MM.1S (cell line): Measurements from ENCODE around the gene CRYZ.
A peak's percentile ranks its signal among the peaks of the same experiment; 100 is the strongest.

Experiments used
- DNase-seq: peaks from one replicate; pipeline ENCODE4 v3.0.0-alpha.2; 2015
- H2AFZ ChIP-seq: fragments of 300-600 bp; sonication (generic); 2 replicates; pipeline ENCODE4 v1.6.0; 2016; ENCODE audit warnings: antibody characterized with exemption, low read length
- H3F3A ChIP-seq: fragments of 300-600 bp; sonication (generic); 2 replicates; pipeline ENCODE4 v1.6.1; 2016; ENCODE audit warnings: mild to moderate bottlenecking, antibody characterized with exemption, low read length, moderate library complexity, mixed read lengths; ENCODE audit not compliant: insufficient read depth
- H3K27ac ChIP-seq: fragments of 300-600 bp; sonication (generic); 2 replicates; pipeline ENCODE4 v1.5.1; 2016; ENCODE audit warnings: mild to moderate bottlenecking, low read length
- H3K27me3 ChIP-seq: fragments of 300-600 bp; sonication (generic); replicated peaks from 2 replicates; pipeline ENCODE4 v1.6.0; 2016; ENCODE audit warnings: low read length; ENCODE audit not compliant: insufficient read depth
- H3K36me3 ChIP-seq: fragments of 300-600 bp; sonication (generic); replicated peaks from 2 replicates; pipeline ENCODE4 v1.6.1; 2016; ENCODE audit warnings: mild to moderate bottlenecking, low read length, mixed read lengths; ENCODE audit not compliant: insufficient read depth
- H3K4me1 ChIP-seq: fragments of 300-600 bp; sonication (generic); 2 replicates; pipeline ENCODE4 v1.6.1; 2016; ENCODE audit warnings: low read length, mixed read lengths
- H3K4me2 ChIP-seq: fragments of 300-600 bp; sonication (generic); 2 replicates; pipeline ENCODE4 v1.6.0; 2016; ENCODE audit warnings: low read depth, low read length
- H3K4me3 ChIP-seq: fragments of 300-600 bp; sonication (generic); 2 replicates; pipeline ENCODE4 v1.5.1; 2016; ENCODE audit warnings: low read length, mixed read lengths
- H3K79me2 ChIP-seq: fragments of 300-600 bp; sonication (generic); 2 replicates; pipeline ENCODE4 v1.6.1; 2016; ENCODE audit warnings: mixed run types, low read length, mixed read lengths
- H3K9ac ChIP-seq: fragments of 300-600 bp; sonication (generic); 2 replicates; pipeline ENCODE4 v1.6.1; 2016; ENCODE audit warnings: low read length, mixed read lengths
- H3K9me2 ChIP-seq: fragments of 300-600 bp; sonication (generic); replicated peaks from 2 replicates; pipeline ENCODE4 v1.6.1; 2016; ENCODE audit warnings: mild to moderate bottlenecking, low read length, mixed read lengths; ENCODE audit not compliant: insufficient read depth
- H3K9me3 ChIP-seq: fragments of 300-600 bp; sonication (generic); replicated peaks from 2 replicates; pipeline ENCODE4 v1.6.1; 2016; ENCODE audit warnings: mild to moderate bottlenecking, low read length, mixed read lengths; ENCODE audit not compliant: insufficient read depth
- H4K20me1 ChIP-seq: fragments of 300-600 bp; sonication (generic); 2 replicates; pipeline ENCODE4 v1.6.1; 2016; ENCODE audit warnings: mild to moderate bottlenecking, low read length, moderate library complexity, mixed read lengths; ENCODE audit not compliant: insufficient read depth
- CTCF ChIP-seq: fragments of 300-600 bp; sonication (generic); IDR thresholded peaks from 2 replicates; pipeline ENCODE4 v1.5.1; 2016; ENCODE audit warnings: antibody characterized with exemption, low read length, mixed read lengths
- EZH2 ChIP-seq: fragments of 300-600 bp; sonication (generic); optimal IDR thresholded peaks from 2 replicates; pipeline ENCODE3; 2017; ENCODE audit warnings: low read depth, mild to moderate bottlenecking, antibody characterized with exemption, low read length, mixed read lengths
- EZH2phosphoT487 ChIP-seq: fragments of 300-600 bp; sonication (generic); IDR thresholded peaks from 2 replicates; pipeline ENCODE4 v1.6.1; 2018; ENCODE audit warnings: antibody characterized with exemption, low read length

CRYZ gene

GRCh38 chr1:74732960-74733603 lies at the start of gene CRYZ, which contains the start of gene TYW3:
Gene CRYZ, minus strand, starts transcription at chr1:74733050. Its CDS starts 8,229 bp downstream, at chr1:74724821.
Gene TYW3, plus strand, starts transcription at chr1:74733152. Its CDS starts 93 bp downstream, at chr1:74733245.
- H4K20me1 ChIP-seq: no peaks in the 10 kb centered on the region
- H3K4me3 ChIP-seq: peak within 1 kb of the TSS; percentile 94
- peak within 1 kb of the TSS; percentile 96 for H2AFZ ChIP-seq
- peak within 1 kb of the TSS; percentile 89 for H3K27ac ChIP-seq
- H3K4me1 ChIP-seq: peaks cover 8% of the 10 kb centered on the region; the same call in 1 of the 2 replicates
- H3K79me2 ChIP-seq: peaks cover 21% of the 10 kb centered on the region
- no peaks in the 10 kb centered on the region for H3K27me3 ChIP-seq
- peak; percentile 91 for DNase-seq
- peak within 1 kb of the TSS; percentile 88 for H3K9ac ChIP-seq
- peak within 1 kb of the TSS; percentile 95 for H3K4me2 ChIP-seq
- H3K9me3 ChIP-seq: no peaks in the 10 kb centered on the region
- H3K9me2 ChIP-seq: no peaks in the 10 kb centered on the region
- TF ChIP-seq EZH2phosphoT487: no peak
- no peak for TF ChIP-seq CTCF
- TF ChIP-seq EZH2: no peak
- H3F3A ChIP-seq: peaks cover 9% of the 10 kb centered on the region; the same call in 1 of the 2 replicates
- H3K36me3 ChIP-seq: no peaks in the 10 kb centered on the region

DNA sequence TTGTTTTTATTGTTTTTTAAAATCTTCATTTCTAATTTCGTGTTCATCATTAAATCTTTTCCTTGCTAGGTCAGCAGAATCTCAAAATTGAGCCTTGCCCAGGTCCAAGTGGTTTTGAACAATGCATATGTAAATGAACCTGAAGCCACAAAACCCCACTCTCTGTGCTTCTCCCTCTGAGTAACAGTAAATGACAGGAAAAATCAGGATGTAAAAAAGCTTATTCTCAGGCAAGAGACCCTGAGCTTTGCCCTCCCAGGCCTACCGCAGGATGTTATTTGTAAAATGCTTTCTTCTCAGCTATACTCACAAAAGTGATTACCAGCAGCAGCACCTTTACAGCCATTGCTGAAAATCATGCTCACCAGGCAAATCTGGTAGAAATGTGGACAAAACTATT lies 47.7 kb upstream of the CRYZ start:
- TF ChIP-seq CTCF (no peak), EZH2 (no peak), EZH2phosphoT487 (no peak)
- Histone ChIP-seq H3K9me3 (no peaks in the 10 kb centered on the region), H3K79me2 (no peaks in the 10 kb centered on the region), H3K9ac (no peak overlapping the region), H3F3A (no peaks in the 10 kb centered on the region), H2AFZ (no peak overlapping the region), H3K9me2 (no peaks in the 10 kb centered on the region), H3K4me2 (0 out of 2 replicates have a peak overlapping the region, but pooled peaks have one; percentile 13), H3K4me3 (no peak overlapping the region), H3K27ac (no peak overlapping the region), H4K20me1 (no peaks in the 10 kb centered on the region), H3K4me1 (peaks cover 6% of the 10 kb centered on the region), H3K27me3 (no peaks in the 10 kb centered on the region), H3K36me3 (no peaks in the 10 kb centered on the region)
- peak; percentile 7 for DNase-seq

DNA sequence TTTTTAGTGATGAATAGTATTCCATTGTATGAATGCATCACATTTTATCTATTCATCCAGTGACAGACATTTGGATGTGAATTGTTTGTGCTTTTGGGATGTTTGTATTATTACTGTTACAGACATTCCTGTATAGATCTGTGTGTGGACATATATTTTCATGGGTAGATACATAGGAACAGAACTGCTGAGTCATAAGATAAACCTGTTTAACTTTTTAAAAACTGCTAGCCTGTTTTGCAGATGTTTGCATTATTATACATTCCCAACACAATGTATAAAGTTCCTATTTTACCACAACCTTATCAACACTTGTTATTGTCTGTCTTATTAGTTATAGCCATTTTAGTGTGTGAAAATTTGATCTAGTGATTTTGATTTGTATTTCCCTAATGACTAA lies 46.9 kb upstream of the CRYZ start:
- H3K9ac ChIP-seq: no peak overlapping the region
- peaks cover 6% of the 10 kb centered on the region for H3K4me1 ChIP-seq
- no peaks in the 10 kb centered on the region for H4K20me1 ChIP-seq
- TF ChIP-seq EZH2phosphoT487: no peak
- TF ChIP-seq EZH2: no peak
- H3K4me3 ChIP-seq: no peak overlapping the region
- H2AFZ ChIP-seq: no peak overlapping the region
- H3K27ac ChIP-seq: no peak overlapping the region
- no peak overlapping the region for H3K4me2 ChIP-seq
- no peak for DNase-seq
- H3K79me2 ChIP-seq: no peaks in the 10 kb centered on the region
- H3F3A ChIP-seq: no peaks in the 10 kb centered on the region
- H3K27me3 ChIP-seq: no peaks in the 10 kb centered on the region
- no peaks in the 10 kb centered on the region for H3K9me3 ChIP-seq
- no peaks in the 10 kb centered on the region for H3K36me3 ChIP-seq
- H3K9me2 ChIP-seq: no peaks in the 10 kb centered on the region

GRCh38 chr1:74777525-74777924 lies 44.7 kb upstream of the CRYZ start:
- Histone ChIP-seq H3K4me1 (peaks cover 6% of the 10 kb centered on the region), H3K79me2 (no peaks in the 10 kb centered on the region), H2AFZ (no peak overlapping the region), H3K27ac (no peak overlapping the region), H3K4me3 (no peak overlapping the region), H3F3A (no peaks in the 10 kb centered on the region), H4K20me1 (no peaks in the 10 kb centered on the region), H3K9me2 (no peaks in the 10 kb centered on the region), H3K9me3 (no peaks in the 10 kb centered on the region), H3K4me2 (no peak overlapping the region), H3K36me3 (no peaks in the 10 kb centered on the region), H3K27me3 (no peaks in the 10 kb centered on the region), H3K9ac (no peak overlapping the region)
- DNase-seq: no peak
- no peak for TF ChIP-seq CTCF
- TF ChIP-seq EZH2: no peak
- TF ChIP-seq EZH2phosphoT487: no peak
